ENCODE measurements around the gene PALD1.

GRCh38 chr10:70457759-70458305 lies 20.7 kb upstream of the PALD1 start:
- TF ChIP-seq, protein P1, sequence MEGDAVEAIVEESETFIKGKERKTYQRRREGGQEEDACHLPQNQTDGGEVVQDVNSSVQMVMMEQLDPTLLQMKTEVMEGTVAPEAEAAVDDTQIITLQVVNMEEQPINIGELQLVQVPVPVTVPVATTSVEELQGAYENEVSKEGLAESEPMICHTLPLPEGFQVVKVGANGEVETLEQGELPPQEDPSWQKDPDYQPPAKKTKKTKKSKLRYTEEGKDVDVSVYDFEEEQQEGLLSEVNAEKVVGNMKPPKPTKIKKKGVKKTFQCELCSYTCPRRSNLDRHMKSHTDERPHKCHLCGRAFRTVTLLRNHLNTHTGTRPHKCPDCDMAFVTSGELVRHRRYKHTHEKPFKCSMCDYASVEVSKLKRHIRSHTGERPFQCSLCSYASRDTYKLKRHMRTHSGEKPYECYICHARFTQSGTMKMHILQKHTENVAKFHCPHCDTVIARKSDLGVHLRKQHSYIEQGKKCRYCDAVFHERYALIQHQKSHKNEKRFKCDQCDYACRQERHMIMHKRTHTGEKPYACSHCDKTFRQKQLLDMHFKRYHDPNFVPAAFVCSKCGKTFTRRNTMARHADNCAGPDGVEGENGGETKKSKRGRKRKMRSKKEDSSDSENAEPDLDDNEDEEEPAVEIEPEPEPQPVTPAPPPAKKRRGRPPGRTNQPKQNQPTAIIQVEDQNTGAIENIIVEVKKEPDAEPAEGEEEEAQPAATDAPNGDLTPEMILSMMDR (IDR thresholded peaks at IDR 0.05): no peak
- TF ChIP-seq POLR2A (IDR thresholded peaks at IDR 0.05): no peak

Measured in right lobe of liver (tissue), 4 donors.